DMS53 (cell line): ENCODE results near the gene HNRNPUL2.
A peak's percentile ranks its signal among the peaks of the same experiment; 100 is the strongest.

Source experiments
- DNase-seq: peaks from one replicate; lab custom pipeline; 2025; lab: John Stamatoyannopoulos, UW

Gene HNRNPUL2

GRCh38 chr11:62726915-62727164 is 417 bp downstream of the HNRNPUL2 start:
- no peak for DNase-seq

- DNase-seq, result peak; percentile 60
Observed at GRCh38 chr11:62726156-62726914, 922 bp downstream of the HNRNPUL2 start.

GRCh38 chr11:62725646-62726045 is 1.6 kb downstream of the HNRNPUL2 start:
- peak; percentile 33 for DNase-seq

- no peak for DNase-seq
Observed at GRCh38 chr11:62724171-62724570, 3.1 kb downstream of the HNRNPUL2 start.

GRCh38 chr11:62721994-62722393 is 5.3 kb downstream of the HNRNPUL2 start:
- no peak for DNase-seq

GRCh38 chr11:62719302-62719978 is 7.8 kb downstream of the HNRNPUL2 start:
- DNase-seq, result no peak

- DNase-seq, result no peak
Observed at GRCh38 chr11:62716816-62717215, 10.4 kb downstream of the HNRNPUL2 start.

- DNase-seq, result no peak
Observed at GRCh38 chr11:62716206-62716605, 11.1 kb downstream of the HNRNPUL2 start.

- DNase-seq, result no peak
Observed at GRCh38 chr11:62715150-62716130, 11.8 kb downstream of the HNRNPUL2 start.

GRCh38 chr11:62713343-62713742 is 13.9 kb downstream of the HNRNPUL2 start:
- peak; percentile 22 for DNase-seq

GRCh38 chr11:62712861-62713260 is 14.4 kb downstream of the HNRNPUL2 start:
- no peak for DNase-seq

GRCh38 chr11:62712276-62712812 is 14.9 kb downstream of the HNRNPUL2 start:
- no peak for DNase-seq

- peak; percentile 78 for DNase-seq
Observed at GRCh38 chr11:62710001-62710345, 17.3 kb downstream of the HNRNPUL2 start.

- DNase-seq, result peak; percentile 99
Observed at GRCh38 chr11:62709247-62710000, 17.8 kb downstream of the HNRNPUL2 start.

GRCh38 chr11:62708793-62709192 is 18.5 kb downstream of the HNRNPUL2 start:
- peak; percentile 83 for DNase-seq

- no peak for DNase-seq
Observed at GRCh38 chr11:62708392-62708791, 18.9 kb downstream of the HNRNPUL2 start.

- no peak for DNase-seq
Observed at GRCh38 chr11:62707277-62707861, 19.9 kb downstream of the HNRNPUL2 start, which contains the start of the genes BSCL2 and GNG3. TSS of gene BSCL2 (minus strand) at chr11:62707424. CDS start at chr11:62707195, 229 bp downstream. TSS of gene GNG3 (plus strand) at chr11:62707676. CDS start at chr11:62708296, 620 bp downstream.

- no peak for DNase-seq
Observed at GRCh38 chr11:62706850-62707247, 20.4 kb downstream of the HNRNPUL2 start.

GRCh38 chr11:62705880-62706849 is 21.1 kb downstream of the HNRNPUL2 start:
- DNase-seq, result peak; percentile 97

GRCh38 chr11:62705413-62705812 is 21.8 kb downstream of the HNRNPUL2 start:
- peak; percentile 78 for DNase-seq
